Measurements from ENCODE around the gene COMMD9. TPM values are rescaled to one million over a fixed set of nuclear protein-coding genes. Genes with fewer than 3 reads are reported as not detected.
A peak's percentile ranks its signal among the peaks of the same experiment; 100 is the strongest.

Gene COMMD9
- polyA plus RNA-seq, 1 of the 3 experiments (the other 2 are of a cell fraction): 44.2 TPM

DNA sequence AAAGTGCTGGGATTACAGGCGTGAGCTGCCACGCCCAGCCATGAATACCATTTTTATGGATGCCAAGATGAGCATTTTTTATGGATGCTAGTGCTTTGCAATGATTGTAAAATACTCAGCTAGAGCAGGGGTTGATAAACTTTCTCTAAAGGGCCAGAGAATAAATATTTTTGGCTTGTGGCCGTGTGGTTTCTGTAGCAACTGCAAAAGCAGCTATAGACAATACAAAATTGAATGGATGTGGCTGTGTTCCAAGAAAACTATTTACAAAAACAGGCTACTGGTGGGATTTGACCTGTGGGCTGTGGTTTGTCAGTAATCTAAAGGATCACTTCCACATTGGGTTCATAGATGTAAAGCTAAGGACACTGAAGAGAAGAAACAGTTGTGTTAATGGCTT, 56.0 kb downstream of the COMMD9 start:
- Histone ChIP-seq H3K9me3 (no peaks in the 10 kb centered on the region), H2AFZ (ENCODE audit: low read depth) (no peak overlapping the region), H3K36me3 (replicated peaks in 1 of 2; ENCODE audit: control insufficient read depth in 1 of 2, insufficient read depth in 2 of 2, low read length in 1 of 2) (no peaks in the 10 kb centered on the region), H3K4me1 (ENCODE audit: control insufficient read depth in 1 of 2, insufficient read depth in 2 of 2, low read depth in 1 of 2, low read length in 1 of 2) (peaks cover 7 to 25% of the 10 kb centered on the region in 2 experiments; a peak in 3 of 4 replicates), H3K9me2 (no peaks in the 10 kb centered on the region), H4K20me1 (ENCODE audit: insufficient read depth) (no peaks in the 10 kb centered on the region), H3K27me3 (ENCODE audit: insufficient read depth) (no peaks in the 10 kb centered on the region), H3K4me2 (no peak overlapping the region), H3K79me2 (ENCODE audit: insufficient read depth) (no peaks in the 10 kb centered on the region), H3F3A (replicated peaks; ENCODE audit: insufficient read depth) (peaks cover 17% of the 10 kb centered on the region), H3K4me3 (ENCODE audit: low read depth in 2 of 2, low read length in 1 of 2) (no peak overlapping the region), H3K9ac (no peak overlapping the region), H3K27ac (ENCODE audit: low read depth in 2 of 2, low read length in 1 of 2) (no peak overlapping the region)
- TF ChIP-seq RFX5 (IDR thresholded peaks at IDR 0.05; ENCODE audit: low read length) (no peak), FOXM1 (IDR thresholded peaks at IDR 0.05; ENCODE audit: low read depth) (no peak), TEAD4 (IDR thresholded peaks at IDR 0.05; ENCODE audit: borderline replicate concordance, insufficient read depth) (no peak), JUND (IDR thresholded peaks at IDR 0.05) (no peak), FOXJ3 (CRISPR knock-in tag; IDR thresholded peaks at IDR 0.05) (no peak), NFIC (IDR thresholded peaks at IDR 0.05; ENCODE audit: borderline replicate concordance) (no peak)
- TF ChIP-seq, protein P1, sequence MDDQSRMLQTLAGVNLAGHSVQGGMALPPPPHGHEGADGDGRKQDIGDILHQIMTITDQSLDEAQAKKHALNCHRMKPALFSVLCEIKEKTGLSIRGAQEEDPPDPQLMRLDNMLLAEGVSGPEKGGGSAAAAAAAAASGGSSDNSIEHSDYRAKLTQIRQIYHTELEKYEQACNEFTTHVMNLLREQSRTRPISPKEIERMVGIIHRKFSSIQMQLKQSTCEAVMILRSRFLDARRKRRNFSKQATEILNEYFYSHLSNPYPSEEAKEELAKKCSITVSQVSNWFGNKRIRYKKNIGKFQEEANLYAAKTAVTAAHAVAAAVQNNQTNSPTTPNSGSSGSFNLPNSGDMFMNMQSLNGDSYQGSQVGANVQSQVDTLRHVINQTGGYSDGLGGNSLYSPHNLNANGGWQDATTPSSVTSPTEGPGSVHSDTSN (IDR thresholded peaks at IDR 0.05): no peak
- 63% methylated on average over 3 of the region's 3 CpGs for WGBS (ENCODE audit: low lambda C conversion rate)
- ChIA-PET POLR2A (no interaction called here), CTCF (interaction anchor here (1.0 to 1.3 kb wide), 2 partner anchors 9 to 411 kb away, joined by 4 read pairs; no protein-coding TSS in a partner anchor)
- no peak for DNase-seq

DNA sequence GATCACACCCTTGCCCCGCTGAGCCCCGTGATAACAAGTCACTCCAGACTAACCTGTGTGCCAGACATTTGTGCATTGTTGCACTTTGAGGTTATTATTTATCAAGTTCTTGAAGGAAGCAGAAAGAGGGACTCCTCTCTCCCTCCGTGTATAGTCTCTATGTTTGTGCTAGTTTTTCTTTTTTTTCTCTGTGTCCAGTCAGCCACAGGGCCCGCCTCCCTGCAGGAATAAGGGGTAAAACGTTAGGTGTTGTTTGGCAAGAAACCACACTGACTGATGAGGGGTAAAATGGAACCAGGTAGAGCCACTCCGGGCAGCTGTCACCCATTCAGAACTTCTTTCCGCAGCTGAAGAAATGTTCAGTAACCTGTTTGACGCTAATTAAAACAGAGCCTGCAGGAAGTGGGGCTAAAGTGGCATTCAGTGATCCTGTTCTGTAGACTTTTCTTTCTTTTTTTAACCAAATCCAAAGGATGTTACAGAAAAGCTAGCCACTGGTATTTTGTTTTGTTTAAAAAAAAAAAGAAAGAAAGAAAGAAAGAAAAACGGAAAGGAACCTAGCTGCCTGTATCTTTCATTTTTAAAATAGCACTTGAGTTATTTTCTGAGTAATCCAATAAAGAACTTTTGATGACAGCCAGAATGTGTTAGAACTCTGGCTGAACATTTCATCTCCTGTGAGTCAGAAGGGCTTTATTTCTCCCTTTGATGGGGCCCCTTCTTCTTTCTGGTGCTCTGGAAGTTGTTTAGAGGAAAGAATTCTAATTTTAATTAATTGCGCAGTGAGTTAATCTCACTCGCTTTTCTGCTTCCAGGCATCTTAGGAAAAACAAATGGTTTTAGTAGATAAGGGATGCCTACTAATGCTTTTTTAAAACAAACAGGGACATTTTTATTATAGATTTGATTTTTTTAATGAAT, 58.2 kb downstream of the COMMD9 start:
- 48% methylated on average over 11 of the region's 11 CpGs for WGBS (ENCODE audit: low lambda C conversion rate)
- DNase-seq: peak; percentile 74
- TF ChIP-seq FOSL2 (IDR thresholded peaks at IDR 0.05; ENCODE audit: borderline replicate concordance, low read depth) (peak; percentile 63; the same call in 1 of the 2 replicates), RXRA (IDR thresholded peaks at IDR 0.05; ENCODE audit: borderline replicate concordance, low read depth) (0 out of 2 replicates have a peak, but pooled peaks have one; percentile 38), TCF12 (IDR thresholded peaks at IDR 0.05) (peak; percentile 85), NFIC (IDR thresholded peaks at IDR 0.05; ENCODE audit: borderline replicate concordance) (peak; percentile 27; the same call in 1 of the 2 replicates), JUND (IDR thresholded peaks at IDR 0.05) (peak; percentile 66), RCOR1 (IDR thresholded peaks at IDR 0.05; ENCODE audit: low read length) (peak; percentile 90; the same call in 1 of the 2 replicates), FOXJ3 (CRISPR knock-in tag; IDR thresholded peaks at IDR 0.05) (no peak), EP300 (IDR thresholded peaks at IDR 0.05; ENCODE audit: borderline replicate concordance in 1 of 2, low read depth in 1 of 2, low read length in 1 of 2) (peak; percentile 75 to 86), POLR2AphosphoS5 (IDR thresholded peaks at IDR 0.05; ENCODE audit: low read depth, low read length) (peak; percentile 54; the same call in 1 of the 2 replicates), TEAD4 (IDR thresholded peaks at IDR 0.05; ENCODE audit: borderline replicate concordance, insufficient read depth) (0 out of 2 replicates have a peak, but pooled peaks have one; percentile 49), RAD21 (IDR thresholded peaks at IDR 0.05; ENCODE audit: low read length) (peak; percentile 15; the same call in 1 of the 2 replicates), SMC3 (IDR thresholded peaks at IDR 0.05; ENCODE audit: low read depth, low read length) (no peak), SIN3A (IDR thresholded peaks at IDR 0.05; ENCODE audit: borderline replicate concordance, low read depth, low read length) (no peak), MEF2A (IDR thresholded peaks at IDR 0.05; ENCODE audit: borderline replicate concordance, low read depth) (0 out of 2 replicates have a peak, but pooled peaks have one; percentile 26), CHD2 (IDR thresholded peaks at IDR 0.05; ENCODE audit: low read length, partially characterized antibody) (peak; percentile 56), GATA2 (CRISPR knock-in tag; IDR thresholded peaks at IDR 0.05) (peak; percentile 81), GABPA (IDR thresholded peaks at IDR 0.05; ENCODE audit: low read depth) (no peak), ELF1 (IDR thresholded peaks at IDR 0.05) (no peak)
- TF ChIP-seq, protein P2, sequence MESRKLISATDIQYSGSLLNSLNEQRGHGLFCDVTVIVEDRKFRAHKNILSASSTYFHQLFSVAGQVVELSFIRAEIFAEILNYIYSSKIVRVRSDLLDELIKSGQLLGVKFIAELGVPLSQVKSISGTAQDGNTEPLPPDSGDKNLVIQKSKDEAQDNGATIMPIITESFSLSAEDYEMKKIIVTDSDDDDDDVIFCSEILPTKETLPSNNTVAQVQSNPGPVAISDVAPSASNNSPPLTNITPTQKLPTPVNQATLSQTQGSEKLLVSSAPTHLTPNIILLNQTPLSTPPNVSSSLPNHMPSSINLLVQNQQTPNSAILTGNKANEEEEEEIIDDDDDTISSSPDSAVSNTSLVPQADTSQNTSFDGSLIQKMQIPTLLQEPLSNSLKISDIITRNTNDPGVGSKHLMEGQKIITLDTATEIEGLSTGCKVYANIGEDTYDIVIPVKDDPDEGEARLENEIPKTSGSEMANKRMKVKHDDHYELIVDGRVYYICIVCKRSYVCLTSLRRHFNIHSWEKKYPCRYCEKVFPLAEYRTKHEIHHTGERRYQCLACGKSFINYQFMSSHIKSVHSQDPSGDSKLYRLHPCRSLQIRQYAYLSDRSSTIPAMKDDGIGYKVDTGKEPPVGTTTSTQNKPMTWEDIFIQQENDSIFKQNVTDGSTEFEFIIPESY (IDR thresholded peaks at IDR 0.05; ENCODE audit: borderline replicate concordance, low read depth): no peak
- TF ChIP-seq, protein P1 (IDR thresholded peaks at IDR 0.05): peak; percentile 78

More for the DNA sequence above, 58.2 kb downstream of the COMMD9 start:
- peaks cover 0 to 3% of the 10 kb centered on the region in 2 experiments for H3K36me3 ChIP-seq (replicated peaks in 1 of 2; ENCODE audit: control insufficient read depth in 1 of 2, insufficient read depth in 2 of 2, low read length in 1 of 2)
- no peaks in the 10 kb centered on the region for H3K27me3 ChIP-seq (ENCODE audit: insufficient read depth)
- H4K20me1 ChIP-seq (ENCODE audit: insufficient read depth): no peaks in the 10 kb centered on the region
- POLR2A ChIA-PET: interaction anchor here (0.5 to 1.2 kb wide), 2 partner anchors 18 to 509 kb away, joined by 3 read pairs; no protein-coding TSS in a partner anchor
- no peak overlapping the region for H3K9ac ChIP-seq
- no peak overlapping the region for H2AFZ ChIP-seq (ENCODE audit: low read depth)
- peak overlapping the region; percentile 25; the same call in 1 of the 2 replicates for H3K4me2 ChIP-seq
- H3K4me1 ChIP-seq (ENCODE audit: control insufficient read depth in 1 of 2, insufficient read depth in 2 of 2, low read depth in 1 of 2, low read length in 1 of 2): peaks cover 7 to 25% of the 10 kb centered on the region in 2 experiments; a peak in 3 of 4 replicates
- no peaks in the 10 kb centered on the region for H3K79me2 ChIP-seq (ENCODE audit: insufficient read depth)
- H3K9me2 ChIP-seq: no peaks in the 10 kb centered on the region
- H3K9me3 ChIP-seq: no peaks in the 10 kb centered on the region
- peaks cover 17% of the 10 kb centered on the region for H3F3A ChIP-seq (replicated peaks; ENCODE audit: insufficient read depth)
- peak overlapping the region; percentile 41 to 69; a peak in 3 of 4 replicates for H3K27ac ChIP-seq (ENCODE audit: low read depth in 2 of 2, low read length in 1 of 2)
- no peak overlapping the region; a peak in 1 of 4 replicates for H3K4me3 ChIP-seq (ENCODE audit: low read depth in 2 of 2, low read length in 1 of 2)
- CTCF ChIA-PET: interaction anchor here (0.6 to 3.0 kb wide), 7 partner anchors 11 to 615 kb away, joined by 3 to 10 read pairs (median 3); no protein-coding TSS in a partner anchor
